ENCODE results near the gene SYNGR3. TPM values are rescaled to one million over a fixed set of nuclear protein-coding genes. Genes with fewer than 3 reads are reported as not detected.

Gene SYNGR3
- total RNA-seq, 1 experiment from 2014 or later: 11.9 TPM

DNA sequence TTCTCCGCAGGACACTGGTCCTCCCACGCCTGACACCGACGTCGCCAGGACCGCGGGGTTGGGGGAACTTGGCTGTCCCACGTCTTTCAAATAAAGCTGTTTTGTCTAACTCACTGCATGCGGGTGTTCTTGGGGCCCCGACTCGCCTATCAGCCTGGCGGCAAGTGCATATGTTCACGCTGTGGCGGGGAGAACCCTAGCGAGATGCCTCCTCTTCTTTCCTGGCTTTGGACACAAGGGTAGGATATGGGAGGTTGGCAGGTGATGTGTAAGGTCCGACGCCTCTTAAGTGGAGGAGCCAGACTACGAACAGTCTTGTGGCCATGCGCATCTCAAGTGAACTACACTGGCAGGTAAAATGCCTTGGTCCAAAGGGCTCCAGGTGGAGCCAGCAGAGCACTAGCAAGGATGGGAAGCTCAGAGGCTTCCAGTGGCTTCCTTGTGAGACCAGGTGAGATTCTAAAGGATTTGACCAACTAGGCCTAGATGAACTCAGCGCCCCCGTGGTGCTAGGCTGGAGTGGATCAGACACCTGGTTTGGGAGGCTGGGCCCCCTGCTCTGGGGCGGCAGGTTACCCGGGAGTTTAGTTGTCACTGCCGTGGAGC is 24.3 kb upstream of the SYNGR3 start:
- Histone ChIP-seq H2AK5ac (ENCODE audit: insufficient read length, low read length) (no peak overlapping the region), H3K9ac (ENCODE audit: extremely low read depth, insufficient read length, low read length) (peak overlapping the region; percentile 88), H3K4ac (ENCODE audit: low read depth, low read length) (no peak overlapping the region; the same call in 1 of the 2 replicates), H3K56ac (ENCODE audit: insufficient read length, low read depth, low read length) (no peak overlapping the region), H3K23ac (ENCODE audit: insufficient read length, low read depth, low read length) (no peak overlapping the region), H3K4me1 (ENCODE audit: insufficient read depth, low read length) (no peaks in the 10 kb centered on the region), H2BK12ac (ENCODE audit: insufficient read length, low read depth, low read length) (no peak overlapping the region), H2BK120ac (ENCODE audit: low read depth, low read length, poor library complexity, severe bottlenecking) (no peak overlapping the region), H3K4me2 (ENCODE audit: insufficient read depth, insufficient read length, low read length) (peak overlapping the region; percentile 97), H3K9me3 (ENCODE audit: control insufficient read depth, low read depth, low read length) (no peaks in the 10 kb centered on the region), H3K27me3 (ENCODE audit: insufficient read depth, low read length) (no peaks in the 10 kb centered on the region), H4K5ac (ENCODE audit: insufficient read length, low read depth, low read length) (no peak overlapping the region), H2AFZ (ENCODE audit: low read length) (no peak overlapping the region), H2BK20ac (ENCODE audit: low read depth, low read length, poor library complexity, severe bottlenecking) (no peak overlapping the region), H2BK5ac (ENCODE audit: insufficient read length, low read length) (no peak overlapping the region), H3K79me1 (ENCODE audit: insufficient read depth, low read depth, low read length, poor library complexity, severe bottlenecking) (no peaks in the 10 kb centered on the region), H3K18ac (ENCODE audit: insufficient read length, low read depth, low read length) (peak overlapping the region; percentile 68), H2BK15ac (ENCODE audit: low read depth, low read length) (no peak overlapping the region), H4K8ac (replicated peaks; ENCODE audit: insufficient read length, low read depth, low read length) (no peak overlapping the region), H3T11ph (ENCODE audit: low read length) (no peak overlapping the region), H3K14ac (ENCODE audit: insufficient read depth, low read length) (peak overlapping the region; percentile 72), H4K20me1 (ENCODE audit: control insufficient read depth, insufficient read depth, insufficient read length) (no peaks in the 10 kb centered on the region), H3K23me2 (ENCODE audit: insufficient read length, low read depth, low read length, poor library complexity, severe bottlenecking) (peaks cover 16% of the 10 kb centered on the region), H3K27ac (ENCODE audit: insufficient read length, low read depth, low read length) (no peak overlapping the region), H3K79me2 (ENCODE audit: insufficient read depth, low read length) (peaks cover 18% of the 10 kb centered on the region), H4K91ac (ENCODE audit: insufficient read length, low read depth, low read length) (peak overlapping the region; percentile 66)
- TF ChIP-seq, protein P1, sequence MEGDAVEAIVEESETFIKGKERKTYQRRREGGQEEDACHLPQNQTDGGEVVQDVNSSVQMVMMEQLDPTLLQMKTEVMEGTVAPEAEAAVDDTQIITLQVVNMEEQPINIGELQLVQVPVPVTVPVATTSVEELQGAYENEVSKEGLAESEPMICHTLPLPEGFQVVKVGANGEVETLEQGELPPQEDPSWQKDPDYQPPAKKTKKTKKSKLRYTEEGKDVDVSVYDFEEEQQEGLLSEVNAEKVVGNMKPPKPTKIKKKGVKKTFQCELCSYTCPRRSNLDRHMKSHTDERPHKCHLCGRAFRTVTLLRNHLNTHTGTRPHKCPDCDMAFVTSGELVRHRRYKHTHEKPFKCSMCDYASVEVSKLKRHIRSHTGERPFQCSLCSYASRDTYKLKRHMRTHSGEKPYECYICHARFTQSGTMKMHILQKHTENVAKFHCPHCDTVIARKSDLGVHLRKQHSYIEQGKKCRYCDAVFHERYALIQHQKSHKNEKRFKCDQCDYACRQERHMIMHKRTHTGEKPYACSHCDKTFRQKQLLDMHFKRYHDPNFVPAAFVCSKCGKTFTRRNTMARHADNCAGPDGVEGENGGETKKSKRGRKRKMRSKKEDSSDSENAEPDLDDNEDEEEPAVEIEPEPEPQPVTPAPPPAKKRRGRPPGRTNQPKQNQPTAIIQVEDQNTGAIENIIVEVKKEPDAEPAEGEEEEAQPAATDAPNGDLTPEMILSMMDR (conservative IDR thresholded peaks at IDR 0.05): no peak
- H3K27ac Mint-ChIP-seq: peak overlapping the region; percentile 87 to 97 (median 88); a peak in 6 of 7 replicates
- H3K4me1 Mint-ChIP-seq: peaks cover 27 to 40% of the 10 kb centered on the region in 2 experiments
- no peak for DNase-seq
- WGBS (ENCODE audit: extremely low coverage, insufficient read length, low lambda C conversion rate): no CpG with 5 or more reads among the region's 24 CpGs
- peak overlapping the region; percentile 95 to 97 for H3K4me3 Mint-ChIP-seq
- peaks cover 3% of the 10 kb centered on the region for H3K27me3 Mint-ChIP-seq (ENCODE audit: low read depth)
- peaks cover 0 to 3% of the 10 kb centered on the region in 2 experiments; a peak in 3 of 5 replicates for H3K9me3 Mint-ChIP-seq
- peaks cover 27 to 39% (median 33%) of the 10 kb centered on the region in 3 experiments for H3K36me3 Mint-ChIP-seq (ENCODE audit: insufficient read depth in 1 of 3, low read depth in 3 of 3)
